GM21619 (cell line): ENCODE measurements around the gene TMEFF1.
"Not testable (repeated sequence)": the region's sequence is repeated elsewhere in the genome, so short reads cannot be mapped to it uniquely, and the experiment has no call there.

ENCODE experiments used
- ATAC-seq: cut with Tn5 transposase; IDR thresholded peaks from one replicate; pipeline ENCODE4 v1.9.1; 2021; ENCODE audit not compliant: unreplicated experiment

Gene TMEFF1

DNA sequence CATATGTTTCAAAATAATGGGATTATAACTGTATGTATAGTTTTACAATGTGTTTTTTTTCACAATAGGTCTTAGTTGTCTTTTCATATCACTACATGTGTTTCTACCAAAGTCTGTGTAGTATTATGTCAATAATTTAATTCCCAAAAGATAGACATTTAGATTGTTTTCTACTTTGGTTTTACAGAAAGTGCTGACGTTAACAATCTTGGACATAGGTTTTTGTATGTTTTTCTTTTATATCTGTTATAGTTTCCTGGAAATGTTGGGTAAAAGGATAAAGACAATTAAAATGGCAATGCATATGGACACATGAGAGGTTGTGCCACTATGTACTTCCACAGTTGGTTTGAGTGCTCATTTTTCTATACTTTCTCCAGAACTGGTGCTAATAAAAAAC is 15.2 kb downstream of the TMEFF1 start:
- no peak for ATAC-seq

DNA sequence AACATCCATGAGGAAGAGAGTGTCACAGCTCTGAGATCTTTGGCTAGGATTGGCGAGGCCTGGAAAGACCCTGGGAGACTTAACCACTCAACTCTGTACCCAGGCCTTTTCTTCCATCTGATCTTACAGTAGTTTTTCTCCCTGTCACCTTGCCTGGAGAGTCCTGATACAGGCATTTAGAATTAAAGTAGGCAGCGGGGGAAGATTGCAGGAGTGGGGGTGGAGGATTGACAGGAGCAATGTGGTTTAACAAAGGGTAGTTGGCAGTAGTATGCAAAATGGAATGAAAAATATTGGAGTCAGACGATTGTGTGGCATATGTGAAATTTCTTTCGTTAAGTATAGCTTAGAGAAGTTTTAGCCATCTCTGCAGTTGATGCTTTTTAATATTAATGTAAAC is 16.9 kb downstream of the TMEFF1 start:
- no peak for ATAC-seq

DNA sequence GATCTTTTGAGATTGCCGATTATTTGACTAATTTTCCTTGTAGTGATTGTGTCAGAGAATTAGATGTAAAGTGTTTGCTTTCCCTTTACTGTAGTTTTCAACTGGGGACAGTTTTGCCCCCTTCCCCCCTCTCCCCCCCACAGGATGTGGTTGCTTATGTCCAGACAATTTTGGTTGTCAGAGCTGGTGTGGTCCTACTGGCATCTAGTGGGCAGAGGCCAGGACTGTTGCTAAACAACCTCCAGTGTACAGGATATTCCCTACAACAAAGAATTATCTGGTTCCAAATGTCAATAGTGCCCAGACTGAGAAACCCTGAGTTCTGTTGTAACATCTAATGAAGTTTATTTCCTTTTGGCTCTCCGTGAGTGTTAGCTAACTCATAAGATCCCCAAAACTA is 20.0 kb downstream of the TMEFF1 start:
- ATAC-seq = no peak

DNA sequence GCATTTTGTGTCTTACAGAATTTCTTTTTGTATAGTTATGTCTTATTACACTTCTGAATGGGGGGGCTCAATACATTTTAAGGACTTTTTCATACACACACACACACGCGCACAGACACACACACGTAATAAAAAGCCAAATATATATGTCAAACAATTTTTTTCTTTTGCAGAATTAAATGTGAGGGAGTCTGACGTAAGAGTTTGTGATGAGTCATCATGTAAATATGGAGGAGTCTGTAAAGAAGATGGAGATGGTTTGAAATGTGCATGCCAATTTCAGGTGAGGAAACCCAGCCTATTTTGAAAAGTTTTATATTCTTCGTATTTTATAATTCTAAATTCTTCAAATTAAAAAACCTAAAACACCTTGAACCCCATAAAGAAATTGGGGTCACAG is 25.6 kb downstream of the TMEFF1 start:
- no peak for ATAC-seq

DNA sequence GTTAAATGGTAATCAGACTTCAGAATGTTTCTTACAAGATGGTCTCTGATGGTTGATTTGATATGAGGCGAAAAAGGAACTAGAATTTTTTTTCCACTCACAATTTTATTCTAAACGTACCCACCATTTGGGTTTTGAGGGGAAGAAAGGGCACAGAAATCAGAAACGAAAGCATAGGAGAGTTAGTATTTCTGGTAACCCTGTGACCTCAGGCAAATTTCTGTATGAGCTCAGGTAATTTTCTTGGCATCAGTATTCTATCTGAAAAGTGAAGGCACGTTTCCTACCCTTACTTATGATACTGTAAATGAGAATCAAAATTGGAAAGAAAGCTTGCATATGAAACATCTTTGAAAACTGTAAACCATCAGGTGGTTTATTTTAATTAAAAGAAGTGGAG is 26.5 kb downstream of the TMEFF1 start:
- ATAC-seq = no peak

DNA sequence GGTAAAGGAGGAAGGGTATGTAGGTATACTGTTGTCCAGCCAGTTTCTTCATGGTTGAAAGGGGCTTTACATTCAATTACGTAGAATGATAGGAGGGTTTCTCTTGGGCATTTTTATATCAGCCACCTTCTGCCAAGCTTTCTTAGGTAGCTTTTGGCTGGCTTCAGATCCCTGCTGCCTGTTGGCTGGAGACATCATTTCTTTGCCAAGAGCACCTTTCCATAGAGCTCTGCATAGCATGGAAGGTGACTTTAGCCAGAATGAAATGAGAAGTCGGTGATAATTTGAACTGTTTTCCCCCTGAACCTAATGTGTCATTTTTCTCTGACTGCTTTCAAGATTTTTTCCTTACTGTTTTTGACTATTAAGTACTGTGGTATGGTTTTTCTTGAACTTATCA is 26.9 kb downstream of the TMEFF1 start:
- ATAC-seq = no peak

DNA sequence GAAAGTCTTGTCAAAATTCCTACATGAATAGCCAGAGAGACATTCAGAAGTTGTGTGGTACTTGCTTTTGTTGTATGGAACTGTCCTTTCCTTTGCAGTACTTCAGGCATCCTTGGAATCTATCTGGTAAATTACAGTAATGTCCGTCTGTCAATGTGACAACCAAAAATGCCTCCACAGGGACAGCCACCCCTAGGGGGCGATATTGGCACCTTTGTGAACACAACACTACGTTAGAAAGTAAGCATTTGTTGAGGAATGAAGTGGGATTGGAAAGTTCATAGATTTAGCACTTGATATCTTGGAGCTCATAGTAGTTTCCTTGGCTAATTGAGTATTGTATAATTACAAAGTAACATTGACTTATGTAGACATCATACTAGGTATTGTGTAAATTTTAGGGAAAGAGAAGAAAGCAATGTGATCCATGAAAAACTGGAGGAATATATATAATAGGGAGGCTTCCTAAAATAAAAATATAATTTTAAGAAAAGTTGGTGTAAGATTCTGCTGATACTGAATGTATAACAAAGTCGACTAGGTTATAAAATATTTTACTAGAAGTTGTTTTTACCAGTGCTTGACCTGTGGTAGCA is 32.7 kb downstream of the TMEFF1 start:
- peak; percentile 64 for ATAC-seq

DNA sequence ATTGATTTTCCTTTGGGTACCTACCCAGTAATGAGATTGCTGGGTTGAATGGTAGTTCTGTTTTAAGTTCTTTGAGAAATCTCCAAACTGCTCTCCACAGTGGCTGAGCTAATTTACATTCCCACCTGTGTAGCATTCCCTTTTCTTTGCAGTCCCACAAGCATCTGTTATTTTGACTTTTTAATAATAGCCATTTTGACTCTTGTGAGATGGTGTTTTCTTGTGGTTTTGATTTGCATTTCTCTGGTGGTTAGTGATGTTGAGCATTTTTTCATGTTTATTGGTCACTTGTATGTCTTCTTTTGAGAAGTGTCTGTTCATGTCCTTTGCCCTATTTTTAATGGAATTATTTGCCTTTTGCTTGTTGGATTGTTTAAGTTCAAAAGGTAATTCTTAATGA is 34.4 kb downstream of the TMEFF1 start:
- ATAC-seq = not testable (repeated sequence)

DNA sequence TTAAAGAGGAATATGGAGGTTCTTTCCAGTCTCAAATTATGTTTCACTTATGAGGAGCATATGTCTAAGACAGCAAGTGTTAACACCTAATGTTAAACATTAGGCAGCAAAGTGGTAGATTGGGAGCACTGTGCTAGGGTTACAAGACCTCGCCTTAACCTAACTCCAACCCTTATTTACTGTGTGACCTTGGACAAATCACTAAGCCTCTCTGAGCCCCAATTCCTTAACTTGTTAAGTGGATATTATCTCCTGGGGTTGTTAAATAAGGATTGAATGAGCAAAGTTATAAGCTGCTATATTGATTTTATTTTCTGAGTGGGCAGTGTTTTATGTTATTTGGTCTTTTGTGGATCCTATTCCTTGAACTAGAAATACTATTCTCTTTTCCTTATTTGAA is 38.3 kb downstream of the TMEFF1 start:
- no peak for ATAC-seq

DNA sequence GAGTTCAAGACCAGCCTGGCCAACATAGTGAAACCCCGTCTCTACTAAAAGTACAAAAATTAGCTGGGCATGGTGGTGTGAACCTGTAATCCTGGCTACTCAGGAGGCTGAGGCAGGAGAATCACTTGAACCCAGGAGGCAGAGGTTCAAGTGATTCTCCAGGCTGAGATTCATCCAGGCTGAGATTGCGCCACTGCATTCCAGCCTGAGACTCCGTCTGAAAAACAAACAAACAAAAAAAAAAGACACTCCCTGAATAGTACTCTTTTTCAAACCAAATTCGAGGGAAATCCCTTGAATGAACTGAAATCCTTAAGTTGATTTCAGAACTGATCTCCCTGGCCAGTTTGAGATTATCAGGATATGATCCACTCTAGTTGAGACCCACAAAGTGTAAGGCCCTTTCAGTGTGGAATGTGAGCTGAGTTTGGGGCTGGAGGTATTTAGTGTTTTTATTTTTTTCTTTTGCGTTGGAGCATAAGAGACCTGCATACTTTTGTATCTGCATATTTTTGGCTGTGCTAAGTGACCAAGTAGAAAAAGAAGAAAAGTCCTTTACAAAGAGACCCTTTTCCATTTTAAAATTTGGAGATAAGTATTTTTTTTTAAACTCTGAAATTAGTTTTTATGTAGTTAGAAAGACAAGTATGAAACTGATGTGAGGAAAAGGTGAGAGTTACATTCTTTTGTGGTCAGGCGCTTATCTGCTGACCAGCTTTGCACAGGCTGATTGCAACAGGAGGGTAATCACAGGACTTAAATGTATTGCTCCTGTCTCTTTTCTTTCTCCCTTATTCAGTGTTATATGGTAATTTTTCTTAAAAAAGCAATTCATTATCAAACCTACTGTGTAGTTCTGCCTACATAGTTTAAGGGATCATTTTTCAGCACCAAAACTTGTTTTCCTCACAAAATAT is 42.9 kb downstream of the TMEFF1 start:
- ATAC-seq = no peak

DNA sequence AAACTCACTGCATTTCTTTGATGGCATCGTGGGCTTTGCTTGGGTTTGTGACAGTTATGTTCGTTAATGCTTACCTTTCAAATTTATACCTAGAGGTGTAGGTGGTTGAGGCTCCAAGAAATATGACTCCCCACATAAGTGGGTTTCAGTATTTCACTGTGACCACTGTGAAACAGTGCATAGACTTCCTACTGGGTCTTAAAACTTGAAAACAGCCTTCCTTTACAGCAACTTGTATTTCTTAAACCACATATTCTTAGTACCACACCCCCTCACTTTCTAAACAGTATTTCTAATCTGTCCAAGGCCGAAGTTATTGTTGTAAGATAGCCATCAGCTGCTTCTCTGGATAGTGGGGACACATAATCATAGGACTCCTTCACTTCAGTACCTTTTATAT is 48.3 kb downstream of the TMEFF1 start:
- ATAC-seq = no peak

DNA sequence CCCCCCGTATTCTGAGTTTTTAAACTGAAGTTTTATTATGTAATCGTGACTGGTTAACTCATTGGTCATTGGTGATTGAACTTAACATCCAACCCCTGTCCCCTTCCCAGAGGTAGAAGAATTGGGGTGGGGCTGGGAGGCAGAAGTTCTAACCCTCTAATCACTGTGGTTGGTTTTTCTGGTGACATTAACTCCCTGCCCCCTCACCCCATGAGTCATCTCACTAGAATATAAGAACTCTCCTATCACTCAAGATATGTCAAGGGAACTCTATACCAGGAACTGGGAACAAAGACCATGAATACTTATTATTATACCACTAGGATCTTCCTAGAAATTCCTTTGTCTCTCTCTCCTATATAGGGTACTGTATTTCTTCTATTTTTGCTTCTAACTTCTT is 52.6 kb downstream of the TMEFF1 start:
- ATAC-seq = no peak

DNA sequence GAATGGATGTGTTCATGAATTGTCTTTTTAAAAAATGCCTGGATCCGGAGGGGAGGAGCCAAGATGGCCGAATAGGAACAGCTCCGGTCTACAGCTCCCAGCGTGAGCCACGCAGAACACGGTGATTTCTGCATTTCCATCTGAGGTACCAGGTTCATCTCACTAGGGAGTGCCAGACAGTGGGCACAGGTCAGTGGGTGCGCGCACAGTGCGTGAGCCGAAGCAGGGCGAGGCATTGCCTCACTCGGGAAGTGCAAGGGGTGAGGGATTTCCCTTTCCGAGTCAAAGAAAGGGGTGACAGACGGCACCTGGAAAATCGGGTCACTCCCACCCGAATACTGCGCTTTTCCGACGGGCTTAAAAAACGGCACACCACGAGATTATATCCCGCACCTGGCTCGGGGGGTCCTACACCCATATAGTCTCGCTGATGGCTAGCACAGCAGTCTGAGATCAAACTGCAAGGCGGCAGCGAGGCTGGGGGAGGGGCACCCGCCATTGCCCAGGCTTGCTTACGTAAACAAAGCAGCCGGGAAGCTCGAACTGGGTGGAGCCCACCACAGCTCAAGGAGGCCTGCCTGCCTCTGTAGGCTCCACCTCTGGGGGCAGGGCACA is 54.3 kb downstream of the TMEFF1 start:
- not testable (repeated sequence) for ATAC-seq

DNA sequence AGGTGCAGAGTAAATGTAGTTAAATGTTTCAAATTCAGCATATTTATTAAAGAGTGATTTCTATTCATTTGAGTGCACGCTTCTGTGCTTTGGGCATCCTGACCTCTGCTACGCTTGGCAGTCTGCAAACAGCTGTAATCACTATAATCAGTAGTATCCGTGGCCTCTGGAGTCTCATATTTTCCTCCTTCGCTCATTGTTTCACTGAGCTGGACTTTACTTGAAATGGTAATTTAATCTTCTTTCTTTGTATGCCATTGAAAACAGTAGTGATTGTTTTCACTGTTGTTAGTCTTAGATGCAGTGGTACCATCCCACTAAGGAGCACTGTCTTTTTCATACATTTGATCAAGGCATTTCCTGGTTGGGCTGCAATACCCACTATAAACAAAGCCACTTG is 61.5 kb downstream of the TMEFF1 start:
- ATAC-seq = no peak

DNA sequence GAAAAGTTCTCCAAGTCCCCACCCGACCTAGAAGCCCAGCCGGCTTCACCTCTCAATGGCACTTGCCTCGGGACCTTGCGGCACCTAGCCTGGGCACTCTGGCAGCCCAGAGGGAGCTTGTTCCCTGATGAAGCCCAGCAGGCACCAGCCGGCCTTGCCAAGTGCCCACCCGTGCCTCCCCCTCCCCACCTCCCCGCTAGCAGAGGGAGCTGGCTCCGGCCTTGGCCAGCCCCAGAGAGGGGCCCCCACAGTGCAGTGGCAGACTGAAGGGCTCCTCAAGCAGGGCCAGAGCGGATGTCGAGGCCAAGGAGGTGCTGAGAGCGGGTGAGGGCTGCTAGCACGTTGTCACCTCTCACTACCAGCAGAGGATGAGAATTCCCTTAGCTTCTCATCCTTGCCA is 67.4 kb downstream of the TMEFF1 start:
- no peak for ATAC-seq

DNA sequence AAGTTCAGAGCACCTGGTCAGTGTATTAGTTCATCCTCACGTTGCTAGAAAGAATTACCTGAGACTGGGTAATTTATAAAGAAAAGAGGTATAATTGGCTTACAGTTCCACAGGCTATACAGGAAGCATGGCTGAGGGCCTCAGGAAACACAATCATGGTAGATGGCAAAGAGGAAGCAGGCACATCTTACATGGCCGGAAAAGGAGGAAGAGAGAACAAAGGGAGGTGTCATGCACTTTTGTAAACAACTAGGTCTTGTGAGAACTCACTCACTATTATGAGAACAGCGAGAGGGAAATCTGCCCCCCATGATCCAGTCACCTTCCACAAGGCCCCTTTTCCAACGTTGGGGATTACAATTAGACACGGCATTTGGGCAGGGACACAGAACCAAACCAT is 76.1 kb downstream of the TMEFF1 start:
- ATAC-seq = no peak

DNA sequence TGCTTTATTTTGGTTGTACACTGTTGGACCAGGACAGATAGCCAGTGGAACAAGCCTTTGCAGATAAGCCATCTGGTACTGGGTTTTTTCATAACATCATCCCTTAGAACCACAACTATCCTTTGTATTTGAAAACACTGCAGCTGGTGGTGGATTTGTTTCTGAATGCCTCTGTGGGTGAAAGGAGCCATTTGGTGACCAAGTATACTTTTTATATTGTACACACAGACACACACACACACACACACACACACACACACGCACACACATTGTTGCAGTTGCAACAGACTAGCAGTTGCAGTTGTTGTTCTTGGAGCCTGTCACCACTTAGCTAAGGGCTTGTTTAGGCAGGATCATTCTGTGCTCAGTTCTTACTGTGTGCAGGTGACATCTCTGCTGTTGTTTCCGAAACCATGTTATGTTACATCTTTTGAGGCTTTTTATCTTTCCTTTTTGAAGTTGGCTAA is 82.0 kb downstream of the TMEFF1 start:
- peak; percentile 39 for ATAC-seq

DNA sequence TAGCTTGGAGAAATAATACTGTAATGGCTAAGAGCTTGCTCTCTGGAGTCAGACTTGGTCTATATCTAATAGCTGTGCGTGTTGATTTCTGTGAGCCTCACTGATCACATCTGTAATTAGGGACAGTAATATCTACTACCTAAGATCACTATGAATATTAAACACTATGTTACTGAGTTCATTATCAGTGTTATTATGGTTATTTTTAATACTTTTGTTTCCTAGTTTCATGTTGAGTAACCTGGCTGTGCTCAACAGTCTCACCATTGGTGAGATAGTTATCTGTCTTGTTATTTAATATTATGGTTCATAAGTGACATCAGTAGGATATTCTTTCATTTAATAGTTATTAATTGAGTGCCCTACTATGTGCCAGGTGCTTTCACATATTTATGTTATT is 82.5 kb downstream of the TMEFF1 start:
- peak; percentile 75 for ATAC-seq

DNA sequence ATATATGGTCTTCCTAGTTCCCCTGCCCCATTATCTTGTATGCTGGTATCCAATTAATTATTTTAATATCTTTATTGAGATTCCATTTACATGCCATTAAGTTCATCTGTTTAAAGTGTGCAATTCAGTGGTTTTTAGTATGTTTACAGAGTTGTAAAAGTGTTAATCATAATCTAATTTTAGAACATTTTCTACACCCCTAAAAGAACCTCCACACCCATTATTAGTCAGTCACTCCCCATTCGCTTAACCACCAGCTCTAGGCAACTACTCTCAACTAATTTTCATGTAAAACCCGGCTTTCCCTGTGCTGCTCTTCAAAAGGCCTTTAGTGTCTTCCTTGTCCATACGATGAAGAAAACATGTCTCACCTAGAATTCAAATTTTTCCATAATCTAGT is 84.1 kb downstream of the TMEFF1 start:
- ATAC-seq = no peak

DNA sequence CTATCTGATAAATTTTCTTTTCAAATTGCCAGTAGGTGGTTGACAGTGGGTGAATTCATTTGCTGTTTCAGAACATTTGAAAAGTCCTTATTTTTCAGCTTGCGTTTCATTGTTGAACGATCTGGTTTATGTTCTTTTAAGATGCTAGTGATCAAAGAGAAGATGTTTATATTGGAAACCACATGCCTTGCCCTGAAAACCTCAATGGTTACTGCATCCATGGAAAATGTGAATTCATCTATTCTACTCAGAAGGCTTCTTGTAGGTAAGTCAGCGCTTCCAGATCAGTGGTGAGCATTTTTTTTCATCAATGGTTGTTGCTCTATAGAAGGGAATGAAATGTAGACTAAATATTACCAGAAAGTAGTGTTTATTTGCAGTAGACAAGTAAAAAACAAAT is 88.3 kb downstream of the TMEFF1 start:
- ATAC-seq = no peak

DNA sequence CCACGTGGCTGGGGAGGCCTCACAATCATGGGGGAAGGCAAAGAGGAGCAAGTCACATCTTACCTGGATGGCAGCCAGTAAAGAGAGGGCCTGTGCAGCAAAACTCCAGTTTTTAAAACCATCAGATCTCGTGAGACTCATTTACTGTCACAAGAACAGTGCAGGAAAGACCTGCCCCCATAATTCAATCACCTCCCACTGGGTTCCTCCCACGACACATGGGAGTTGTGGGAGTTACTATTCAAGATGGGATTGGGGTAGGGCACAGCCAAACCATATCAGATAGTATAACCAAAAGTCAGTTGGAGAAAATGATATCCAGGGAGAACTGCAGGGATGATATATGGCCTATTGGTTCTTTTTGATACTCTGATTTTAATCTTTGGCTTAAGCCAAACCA is 94.9 kb downstream of the TMEFF1 start:
- ATAC-seq = no peak

DNA sequence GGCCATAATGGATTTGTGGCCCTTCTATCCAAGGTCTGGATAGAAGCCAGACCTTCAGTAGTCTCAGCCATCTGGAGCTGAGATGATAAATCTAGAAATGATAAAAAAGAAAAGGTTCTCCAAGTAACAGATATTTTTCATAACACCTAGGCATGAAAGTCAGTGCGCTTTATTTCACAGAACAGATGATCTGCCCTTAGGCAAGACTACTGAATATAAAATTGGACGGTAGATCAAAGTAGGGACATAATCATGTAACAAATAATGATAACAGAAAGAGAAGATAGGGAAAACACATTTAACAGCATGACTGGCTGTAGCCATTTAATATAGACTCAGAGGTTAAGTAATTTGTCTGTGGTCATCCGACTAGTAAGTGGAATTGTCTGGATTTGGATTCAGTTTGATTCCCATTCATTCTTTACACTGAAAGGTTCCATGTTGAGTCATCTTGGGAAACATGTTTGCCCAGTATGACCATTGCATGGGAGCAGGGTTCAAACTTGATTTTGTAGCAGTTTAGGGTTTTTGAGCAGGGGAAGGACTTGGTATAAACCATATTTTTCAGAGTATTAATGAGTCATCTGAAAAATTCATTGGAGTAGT is 100.8 kb downstream of the TMEFF1 start:
- ATAC-seq = no peak
